NCI-H69 (cell line): ENCODE results near the gene STIM2.
A peak's percentile ranks its signal among the peaks of the same experiment; 100 is the strongest.
"Not testable (repeated sequence)": the region's sequence is repeated elsewhere in the genome, so short reads cannot be mapped to it uniquely, and the experiment has no call there.

ENCODE experiments used
- DNase-seq: peaks from one replicate; lab custom pipeline; 2025; lab: John Stamatoyannopoulos, UW

STIM2 gene

DNA sequence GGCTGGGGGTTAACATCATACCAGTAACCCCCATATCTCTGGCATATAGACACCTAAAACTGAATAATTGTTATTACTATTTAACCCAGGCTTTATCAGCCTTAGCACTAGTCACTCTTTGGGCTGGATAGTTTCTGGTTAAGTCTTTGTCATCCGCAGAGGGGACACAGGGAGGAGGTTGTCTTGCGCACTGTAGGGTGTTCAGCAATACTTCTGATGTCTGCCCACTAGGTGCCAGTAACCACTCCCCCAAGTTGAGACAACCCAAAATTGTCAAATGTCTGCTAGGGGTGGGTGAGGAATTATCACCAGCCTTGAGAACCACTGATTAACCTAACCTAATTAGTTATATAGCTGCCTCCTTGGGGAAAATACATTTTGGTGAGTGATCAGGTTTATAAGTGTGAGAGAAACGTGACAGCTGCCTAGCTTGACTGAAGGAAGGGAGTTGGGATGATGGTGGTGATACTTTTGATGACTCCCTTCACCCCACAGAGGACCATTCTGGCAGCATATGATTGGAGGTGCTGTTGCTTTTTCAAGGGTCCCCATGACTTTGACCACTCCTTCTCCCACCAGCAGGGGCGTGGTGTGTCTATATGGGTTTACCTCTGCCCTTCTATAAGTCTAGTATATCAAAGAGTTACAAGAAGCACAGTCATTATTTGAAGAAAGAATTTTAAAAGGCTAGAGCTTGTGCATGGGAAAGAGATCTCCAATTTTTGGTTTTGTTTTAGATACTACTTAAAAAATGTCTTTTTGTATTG lies 140.9 kb downstream of the STIM2 start:
- no peak for DNase-seq

DNA sequence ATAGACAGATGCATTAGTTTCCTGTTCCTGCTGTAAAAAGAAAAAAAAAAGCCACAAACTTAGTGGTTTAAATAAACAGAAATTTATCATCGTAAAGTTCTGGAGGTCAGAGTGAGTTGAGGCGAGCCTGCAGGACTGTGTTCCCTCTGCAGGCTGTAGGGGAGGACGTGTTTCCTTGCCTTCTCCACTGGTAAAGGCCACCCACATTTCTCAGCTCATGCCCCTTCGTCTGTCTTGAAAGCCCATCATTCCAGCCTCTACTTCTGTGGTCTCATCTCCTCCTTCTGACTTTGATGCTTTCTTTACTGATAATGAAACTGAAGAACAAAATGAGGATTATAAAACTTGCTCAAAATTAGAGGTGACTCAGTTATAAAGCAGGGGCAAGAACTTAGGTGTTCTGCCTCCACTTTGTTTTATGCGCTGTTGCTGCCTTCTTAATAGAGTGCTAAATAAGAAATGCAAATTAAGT lies 143.0 kb downstream of the STIM2 start:
- DNase-seq: no peak

DNA sequence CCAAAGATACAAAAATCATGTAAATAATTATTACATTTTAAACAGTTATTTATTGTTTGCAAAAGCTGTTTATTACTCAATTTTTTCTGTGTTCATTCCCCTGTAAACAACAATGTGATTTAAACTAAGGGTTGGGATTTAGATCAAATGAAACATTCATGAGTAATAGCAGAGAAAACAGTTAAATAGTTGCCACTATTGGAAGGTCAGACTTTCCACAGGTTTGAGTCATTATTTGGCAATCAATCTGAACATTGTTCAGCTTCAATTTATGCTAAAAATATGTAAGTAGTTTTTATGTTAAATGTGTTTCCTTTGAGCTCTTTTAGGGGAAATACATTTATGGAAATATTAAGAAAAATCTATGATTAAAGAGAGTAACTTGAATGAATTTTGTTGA lies 144.9 kb downstream of the STIM2 start:
- DNase-seq: no peak

DNA sequence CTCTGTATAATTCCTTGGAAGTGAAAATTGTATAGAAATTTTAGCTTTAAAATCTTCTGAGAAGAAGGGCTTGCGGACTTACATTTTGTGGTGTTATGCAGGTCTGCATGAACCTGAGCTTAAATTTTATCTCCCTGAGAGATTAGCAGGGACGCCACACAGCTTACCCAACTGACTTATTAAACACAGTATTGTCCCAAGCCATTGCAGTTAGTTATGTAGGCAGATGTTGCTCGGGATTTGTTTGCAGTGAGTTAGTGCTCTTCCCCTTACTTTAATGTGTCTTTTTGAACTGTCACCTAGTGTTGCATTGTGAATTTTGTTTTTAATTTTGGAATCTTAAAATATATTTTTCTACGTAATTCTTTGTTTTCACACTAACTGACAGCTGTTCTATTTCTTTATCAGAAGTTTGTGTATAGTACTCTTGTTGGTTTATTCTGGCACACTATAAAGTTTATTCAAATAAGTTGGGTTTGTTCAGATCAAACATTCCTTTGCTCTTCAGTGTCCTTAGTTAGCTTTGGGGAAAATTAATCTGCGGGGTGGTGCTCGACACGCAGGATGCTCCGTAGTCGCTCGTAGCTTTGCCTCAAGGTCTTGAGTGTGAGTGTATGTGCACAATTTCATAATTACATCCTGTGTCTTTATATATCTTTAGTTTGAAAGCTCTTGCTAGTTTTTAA lies 145.4 kb downstream of the STIM2 start:
- no peak for DNase-seq

GRCh38 chr4:27006646-27007045 lies 146.0 kb downstream of the STIM2 start:
- DNase-seq: no peak

GRCh38 chr4:27007507-27007906 lies 146.9 kb downstream of the STIM2 start:
- no peak for DNase-seq

DNA sequence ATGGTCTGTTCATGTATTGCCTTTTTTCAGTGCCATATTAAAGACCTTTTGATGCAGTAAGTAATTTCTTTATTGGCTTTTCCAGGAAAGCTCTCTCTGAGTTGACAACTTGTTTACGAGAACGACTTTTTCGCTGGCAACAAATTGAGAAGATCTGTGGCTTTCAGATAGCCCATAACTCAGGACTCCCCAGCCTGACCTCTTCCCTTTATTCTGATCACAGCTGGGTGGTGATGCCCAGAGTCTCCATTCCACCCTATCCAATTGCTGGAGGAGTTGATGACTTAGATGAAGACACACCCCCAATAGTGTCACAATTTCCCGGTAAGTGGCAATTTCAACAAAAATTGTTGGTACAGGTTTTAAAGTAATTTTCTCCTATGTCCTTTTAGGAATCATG lies 148.0 kb downstream of the STIM2 start:
- no peak for DNase-seq

GRCh38 chr4:27009539-27009938 lies 148.9 kb downstream of the STIM2 start:
- DNase-seq: no peak

DNA sequence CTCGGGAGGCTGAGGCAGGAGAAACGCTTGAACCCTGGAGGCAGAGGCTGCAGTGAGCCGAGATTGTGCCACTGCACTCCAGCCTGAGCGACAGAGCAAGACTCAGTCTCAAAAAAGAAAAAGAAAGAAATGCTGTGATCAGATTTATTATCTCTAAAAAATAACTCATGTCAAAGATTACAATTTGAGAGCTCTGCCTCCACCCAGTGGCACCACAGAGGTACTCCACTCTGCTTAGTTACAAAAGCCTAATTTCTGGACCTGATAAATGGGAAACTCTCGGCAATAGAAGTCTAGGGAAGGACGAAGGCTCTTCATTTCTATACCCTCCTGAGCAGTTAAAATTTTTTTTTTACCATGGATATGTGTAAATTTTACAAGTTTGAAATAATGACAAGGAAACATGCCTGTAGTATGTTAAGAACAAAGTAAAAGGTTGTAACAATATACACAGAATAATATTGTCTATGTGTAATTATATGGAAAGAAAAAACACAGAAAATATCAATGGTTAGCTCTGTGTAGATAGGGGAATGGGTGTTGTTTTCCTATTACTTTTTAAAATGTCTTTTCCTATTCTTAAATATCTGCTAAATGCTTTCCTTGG lies 149.8 kb downstream of the STIM2 start:
- peak; percentile 63 for DNase-seq

DNA sequence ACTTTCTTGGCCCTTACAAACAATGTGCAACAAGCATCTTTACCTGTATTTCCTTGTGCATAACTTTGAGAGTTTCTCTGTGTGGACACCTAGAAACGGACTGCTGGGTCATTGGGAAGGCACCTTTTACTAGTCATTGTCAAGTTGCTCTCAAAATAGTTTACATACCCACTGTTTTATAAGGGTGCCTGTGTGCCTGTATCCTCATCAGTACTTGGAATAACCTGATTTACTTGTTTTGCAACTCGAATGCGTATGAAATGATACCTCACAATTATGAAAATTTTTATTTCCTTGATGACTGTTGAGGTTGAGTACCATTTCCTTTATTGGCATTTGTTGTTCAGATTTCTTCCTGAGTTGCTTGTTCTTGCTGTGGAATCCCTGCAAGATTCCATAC lies 150.8 kb downstream of the STIM2 start:
- DNase-seq: no peak

GRCh38 chr4:27013012-27013411 lies 152.4 kb downstream of the STIM2 start:
- no peak for DNase-seq

- no peak for DNase-seq
These were observed 155.9 kb downstream of the STIM2 start for GRCh38 chr4:27016551-27016950.

DNA sequence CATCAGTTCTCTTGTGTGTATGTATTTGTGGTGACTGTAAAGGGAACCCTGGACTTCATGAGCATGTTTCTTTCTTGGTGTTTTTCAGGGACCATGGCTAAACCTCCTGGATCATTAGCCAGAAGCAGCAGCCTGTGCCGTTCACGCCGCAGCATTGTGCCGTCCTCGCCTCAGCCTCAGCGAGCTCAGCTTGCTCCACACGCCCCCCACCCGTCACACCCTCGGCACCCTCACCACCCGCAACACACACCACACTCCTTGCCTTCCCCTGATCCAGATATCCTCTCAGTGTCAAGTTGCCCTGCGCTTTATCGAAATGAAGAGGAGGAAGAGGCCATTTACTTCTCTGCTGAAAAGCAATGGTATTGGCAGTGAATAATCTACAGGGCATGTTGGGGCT lies 157.0 kb downstream of the STIM2 start:
- no peak for DNase-seq

DNA sequence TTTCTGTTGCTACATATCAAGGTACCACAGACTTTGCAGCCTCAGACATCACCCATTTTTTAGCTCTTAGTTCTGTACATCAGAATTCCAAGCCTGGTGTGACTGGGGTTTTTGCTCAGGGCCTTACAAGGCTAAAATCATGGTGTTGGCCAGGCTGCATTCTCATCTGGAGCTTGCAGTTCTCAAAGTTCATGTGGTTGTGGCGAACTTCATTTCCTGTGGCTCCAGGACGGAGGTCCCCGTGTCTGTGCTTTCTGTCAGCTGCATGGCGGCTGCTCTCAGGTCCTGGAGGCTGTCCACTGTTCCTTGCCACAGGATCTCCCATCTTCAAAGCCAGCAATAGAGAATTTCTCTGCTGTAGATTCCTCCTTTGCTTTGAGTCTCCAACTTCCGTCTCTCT lies 157.4 kb downstream of the STIM2 start:
- DNase-seq: no peak

DNA sequence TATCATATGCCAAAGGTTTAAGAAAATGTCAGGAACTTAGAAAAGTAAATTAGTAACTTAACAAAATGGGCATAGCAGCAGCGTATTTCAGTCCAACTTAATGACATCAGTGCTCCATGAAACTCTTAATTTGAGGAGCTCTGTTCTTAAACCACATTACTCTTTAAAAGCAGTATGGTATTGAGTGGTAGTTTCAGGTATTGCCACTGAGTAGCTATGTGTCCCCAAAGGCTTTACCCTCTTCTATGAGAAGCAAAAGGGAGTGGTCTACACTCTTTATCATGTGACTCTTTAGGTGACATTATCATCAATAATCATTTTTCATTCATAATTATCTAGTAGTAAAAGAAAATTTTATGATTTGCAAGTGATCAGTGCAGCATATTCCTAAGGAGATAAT lies 158.3 kb downstream of the STIM2 start:
- DNase-seq: no peak

DNA sequence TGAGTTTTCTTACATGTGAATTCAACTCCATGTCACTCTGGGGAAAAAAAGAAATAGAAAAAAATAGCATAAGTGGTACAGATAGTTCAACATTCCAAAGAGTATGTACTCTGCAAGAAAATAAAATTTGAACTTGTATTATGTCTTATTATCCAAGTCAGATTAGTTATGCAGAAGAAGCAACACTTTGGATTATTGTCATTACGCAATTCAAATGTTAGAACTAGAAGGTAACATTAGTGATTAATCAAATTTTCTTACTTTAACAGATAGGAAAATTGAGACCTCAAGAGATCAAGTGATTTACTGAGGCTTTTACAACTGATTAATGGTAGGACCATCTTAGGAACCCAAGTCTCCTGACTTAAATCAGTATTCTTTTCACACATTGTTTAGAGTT lies 159.1 kb downstream of the STIM2 start:
- DNase-seq: no peak

GRCh38 chr4:27020203-27020602 lies 159.6 kb downstream of the STIM2 start:
- no peak for DNase-seq

DNA sequence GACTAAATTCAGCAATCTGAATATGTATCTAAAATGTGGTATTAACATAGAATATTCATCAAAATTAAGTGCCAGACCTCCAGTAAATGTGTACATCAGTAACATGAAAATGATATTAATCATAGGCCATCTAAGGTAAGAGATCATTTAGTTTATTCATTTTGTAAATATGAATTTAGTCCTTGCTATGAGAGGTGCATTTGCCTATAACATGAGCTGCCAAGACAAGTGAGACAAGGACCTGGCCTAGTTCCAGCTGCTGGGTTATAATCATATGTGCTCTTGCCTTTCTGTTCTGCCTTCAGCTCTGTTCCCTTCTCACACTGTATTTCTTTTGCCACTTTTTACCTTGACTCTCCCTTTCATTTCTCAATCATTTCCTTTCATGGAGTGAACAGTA lies 160.0 kb downstream of the STIM2 start:
- no peak for DNase-seq

GRCh38 chr4:27022963-27023362 lies 162.3 kb downstream of the STIM2 start:
- no peak for DNase-seq

DNA sequence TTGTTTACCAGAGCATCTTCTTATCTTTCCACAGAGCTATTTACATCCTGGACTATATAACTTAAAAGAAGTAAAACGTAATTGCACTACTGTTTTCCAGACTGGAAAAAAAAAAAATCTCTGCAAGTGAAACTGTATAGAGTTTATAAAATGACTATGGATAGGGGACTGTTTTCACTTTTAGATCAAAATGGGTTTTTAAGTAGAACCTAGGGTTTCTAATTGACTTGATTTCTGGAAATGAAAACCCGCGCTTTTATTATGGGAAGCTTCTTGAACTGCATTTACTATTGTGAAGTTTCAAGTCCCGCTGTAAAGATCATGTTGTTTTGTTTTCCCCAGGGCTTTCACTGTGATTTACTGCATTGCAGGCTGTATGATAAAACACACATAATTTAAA lies 162.7 kb downstream of the STIM2 start:
- DNase-seq: no peak

DNA sequence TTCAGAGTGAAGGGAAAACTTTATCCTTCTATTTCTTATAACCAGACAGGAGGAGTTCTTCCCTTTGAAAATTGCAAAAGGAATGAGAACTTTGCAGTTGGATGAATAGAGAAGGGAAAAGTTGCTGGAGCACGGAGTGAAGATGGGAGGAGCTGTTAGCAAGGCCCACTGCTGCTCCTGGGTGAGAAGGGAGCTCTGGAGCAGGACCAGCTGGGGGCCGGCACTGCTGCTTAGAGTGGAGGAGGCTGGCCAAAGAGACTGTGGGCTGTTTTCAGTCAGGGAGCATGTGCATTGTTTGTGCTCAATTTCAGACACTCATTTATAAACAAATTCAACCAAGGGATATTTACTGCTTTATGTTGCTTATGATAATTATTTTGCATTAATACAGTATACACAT lies 164.2 kb downstream of the STIM2 start:
- no peak for DNase-seq

GRCh38 chr4:27027428-27027827 lies 166.8 kb downstream of the STIM2 start:
- DNase-seq: no peak

DNA sequence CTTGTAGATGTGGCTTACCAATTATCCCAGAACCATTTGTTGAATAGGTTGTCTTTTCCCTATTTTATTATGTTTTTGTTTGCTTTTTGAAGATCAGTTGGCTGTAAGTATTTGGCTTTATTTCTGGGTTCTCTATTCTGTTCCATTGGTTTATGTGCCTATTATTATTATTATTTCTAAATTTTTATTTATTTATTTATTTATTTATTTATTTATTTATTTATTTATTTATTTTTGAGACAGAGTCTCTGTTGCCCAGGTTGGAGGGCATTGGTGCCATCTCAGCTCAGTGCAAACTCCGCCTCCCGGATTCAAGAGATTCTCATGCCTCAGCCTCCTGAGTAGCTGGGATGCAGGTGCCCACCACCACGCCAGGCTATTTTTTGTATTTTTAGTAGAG lies 174.5 kb downstream of the STIM2 start:
- not testable (repeated sequence) for DNase-seq
